ENCODE results near the gene SPEG. TPM values are rescaled to one million over a fixed set of nuclear protein-coding genes. Genes with fewer than 3 reads are reported as not detected.

The SPEG gene
- total RNA-seq, 1 experiment from 2014 or later: 16.7 TPM

DNA sequence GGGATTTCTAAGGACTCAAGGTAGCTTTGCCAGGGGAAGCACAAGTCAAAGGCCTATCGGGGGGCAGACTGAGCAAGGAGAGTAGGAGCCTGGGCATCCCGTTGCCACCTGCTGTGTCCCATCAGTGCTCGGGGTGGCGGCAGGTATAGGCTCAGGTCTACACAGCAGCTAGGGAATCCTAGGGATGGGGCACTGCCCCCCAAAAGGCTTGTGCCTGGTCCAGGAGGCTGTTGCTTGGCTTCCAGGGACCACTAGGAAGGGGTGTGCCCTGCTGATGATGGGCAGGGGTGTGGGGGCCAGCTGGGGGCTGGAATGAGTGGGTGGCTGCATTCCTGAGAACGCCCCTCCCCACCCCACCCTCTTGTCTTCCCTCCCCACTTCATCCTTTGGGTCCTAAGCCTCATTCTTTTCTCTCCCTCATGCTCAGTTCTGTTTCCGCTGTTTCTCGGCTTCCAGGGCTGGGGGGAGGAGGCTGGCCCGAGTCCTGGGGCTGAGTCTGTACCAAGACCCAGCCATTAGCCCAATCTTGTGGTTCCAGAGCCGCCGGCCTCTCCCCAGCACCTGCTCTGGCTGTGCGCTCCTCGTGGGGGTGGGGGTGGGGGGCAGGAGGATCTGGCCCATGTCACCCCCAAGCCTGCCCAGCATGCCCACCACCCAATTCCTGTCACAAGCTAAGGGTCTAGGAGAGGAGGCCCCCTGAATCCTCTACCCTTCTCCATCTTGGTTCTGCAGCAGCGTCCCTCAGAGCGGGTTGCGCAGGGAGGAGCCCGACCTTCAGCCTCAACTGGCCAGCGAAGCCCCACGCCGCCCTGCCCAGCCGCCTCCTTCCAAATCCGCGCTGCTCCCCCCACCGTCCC is 12.8 kb downstream of the SPEG start:
- peaks cover 11% of the 10 kb centered on the region for H3K4me1 Mint-ChIP-seq (ENCODE audit: low read depth, unreplicated experiment)
- no peak overlapping the region for H3K27ac Mint-ChIP-seq (ENCODE audit: unreplicated experiment)
- CTCF ChIA-PET: interaction anchor here (0.6 to 1.2 kb wide), 5 partner anchors 11 to 113 kb away, joined by 3 to 4 read pairs (median 3); no protein-coding TSS in a partner anchor
- intact Hi-C loops (cut with micrococcal nuclease; ENCODE audit: unreplicated experiment): no loop called here
- peaks cover 9% of the 10 kb centered on the region for H3K36me3 Mint-ChIP-seq (ENCODE audit: insufficient read depth, unreplicated experiment)
- H3K27me3 Mint-ChIP-seq (ENCODE audit: unreplicated experiment): peaks cover 11% of the 10 kb centered on the region
- DNase-seq: no peak
- no peaks in the 10 kb centered on the region for H3K9me3 Mint-ChIP-seq (ENCODE audit: low read depth, unreplicated experiment)
- no TSS peak for BruUV-seq (replicated peaks)
- no peak overlapping the region for H3K4me3 Mint-ChIP-seq (ENCODE audit: low read depth, unreplicated experiment)
- TF ChIP-seq, protein P1, sequence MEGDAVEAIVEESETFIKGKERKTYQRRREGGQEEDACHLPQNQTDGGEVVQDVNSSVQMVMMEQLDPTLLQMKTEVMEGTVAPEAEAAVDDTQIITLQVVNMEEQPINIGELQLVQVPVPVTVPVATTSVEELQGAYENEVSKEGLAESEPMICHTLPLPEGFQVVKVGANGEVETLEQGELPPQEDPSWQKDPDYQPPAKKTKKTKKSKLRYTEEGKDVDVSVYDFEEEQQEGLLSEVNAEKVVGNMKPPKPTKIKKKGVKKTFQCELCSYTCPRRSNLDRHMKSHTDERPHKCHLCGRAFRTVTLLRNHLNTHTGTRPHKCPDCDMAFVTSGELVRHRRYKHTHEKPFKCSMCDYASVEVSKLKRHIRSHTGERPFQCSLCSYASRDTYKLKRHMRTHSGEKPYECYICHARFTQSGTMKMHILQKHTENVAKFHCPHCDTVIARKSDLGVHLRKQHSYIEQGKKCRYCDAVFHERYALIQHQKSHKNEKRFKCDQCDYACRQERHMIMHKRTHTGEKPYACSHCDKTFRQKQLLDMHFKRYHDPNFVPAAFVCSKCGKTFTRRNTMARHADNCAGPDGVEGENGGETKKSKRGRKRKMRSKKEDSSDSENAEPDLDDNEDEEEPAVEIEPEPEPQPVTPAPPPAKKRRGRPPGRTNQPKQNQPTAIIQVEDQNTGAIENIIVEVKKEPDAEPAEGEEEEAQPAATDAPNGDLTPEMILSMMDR (IDR thresholded peaks at IDR 0.05; ENCODE audit: unreplicated experiment): no peak

DNA sequence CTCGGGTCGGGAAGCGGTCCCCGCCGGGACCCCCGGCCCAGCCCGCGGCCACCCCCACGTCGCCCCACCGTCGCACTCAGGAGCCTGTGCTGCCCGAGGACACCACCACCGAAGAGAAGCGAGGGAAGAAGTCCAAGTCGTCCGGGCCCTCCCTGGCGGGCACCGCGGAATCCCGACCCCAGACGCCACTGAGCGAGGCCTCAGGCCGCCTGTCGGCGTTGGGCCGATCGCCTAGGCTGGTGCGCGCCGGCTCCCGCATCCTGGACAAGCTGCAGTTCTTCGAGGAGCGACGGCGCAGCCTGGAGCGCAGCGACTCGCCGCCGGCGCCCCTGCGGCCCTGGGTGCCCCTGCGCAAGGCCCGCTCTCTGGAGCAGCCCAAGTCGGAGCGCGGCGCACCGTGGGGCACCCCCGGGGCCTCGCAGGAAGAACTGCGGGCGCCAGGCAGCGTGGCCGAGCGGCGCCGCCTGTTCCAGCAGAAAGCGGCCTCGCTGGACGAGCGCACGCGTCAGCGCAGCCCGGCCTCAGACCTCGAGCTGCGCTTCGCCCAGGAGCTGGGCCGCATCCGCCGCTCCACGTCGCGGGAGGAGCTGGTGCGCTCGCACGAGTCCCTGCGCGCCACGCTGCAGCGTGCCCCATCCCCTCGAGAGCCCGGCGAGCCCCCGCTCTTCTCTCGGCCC is 13.6 kb downstream of the SPEG start:
- no peak overlapping the region for H3K4me3 Mint-ChIP-seq (ENCODE audit: low read depth, unreplicated experiment)
- CTCF ChIA-PET: no interaction called here
- no TSS peak for BruUV-seq (replicated peaks)
- H3K4me1 Mint-ChIP-seq (ENCODE audit: low read depth, unreplicated experiment): peaks cover 11% of the 10 kb centered on the region
- no peak for DNase-seq
- H3K36me3 Mint-ChIP-seq (ENCODE audit: insufficient read depth, unreplicated experiment): peaks cover 4% of the 10 kb centered on the region
- peaks cover 3% of the 10 kb centered on the region for H3K27me3 Mint-ChIP-seq (ENCODE audit: unreplicated experiment)
- TF ChIP-seq, protein P1 (IDR thresholded peaks at IDR 0.05; ENCODE audit: unreplicated experiment): no peak
- H3K9me3 Mint-ChIP-seq (ENCODE audit: low read depth, unreplicated experiment): no peaks in the 10 kb centered on the region
- H3K27ac Mint-ChIP-seq (ENCODE audit: unreplicated experiment): no peak overlapping the region
- intact Hi-C loops (cut with micrococcal nuclease; ENCODE audit: unreplicated experiment): no loop called here

DNA sequence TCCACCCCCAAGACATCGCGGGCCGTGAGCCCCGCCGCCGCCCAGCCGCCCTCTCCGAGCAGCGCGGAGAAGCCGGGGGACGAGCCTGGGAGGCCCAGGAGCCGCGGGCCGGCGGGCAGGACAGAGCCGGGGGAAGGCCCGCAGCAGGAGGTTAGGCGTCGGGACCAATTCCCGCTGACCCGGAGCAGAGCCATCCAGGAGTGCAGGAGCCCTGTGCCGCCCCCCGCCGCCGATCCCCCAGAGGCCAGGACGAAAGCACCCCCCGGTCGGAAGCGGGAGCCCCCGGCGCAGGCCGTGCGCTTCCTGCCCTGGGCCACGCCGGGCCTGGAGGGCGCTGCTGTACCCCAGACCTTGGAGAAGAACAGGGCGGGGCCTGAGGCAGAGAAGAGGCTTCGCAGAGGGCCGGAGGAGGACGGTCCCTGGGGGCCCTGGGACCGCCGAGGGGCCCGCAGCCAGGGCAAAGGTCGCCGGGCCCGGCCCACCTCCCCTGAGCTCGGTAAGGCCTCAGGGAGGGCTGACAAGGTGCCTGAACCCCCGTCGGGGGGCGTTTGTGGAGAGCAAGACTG is 14.2 kb downstream of the SPEG start:
- no TSS peak for BruUV-seq (replicated peaks)
- peaks cover 17% of the 10 kb centered on the region for H3K4me1 Mint-ChIP-seq (ENCODE audit: low read depth, unreplicated experiment)
- no peak overlapping the region for H3K4me3 Mint-ChIP-seq (ENCODE audit: low read depth, unreplicated experiment)
- TF ChIP-seq, protein P1 (IDR thresholded peaks at IDR 0.05; ENCODE audit: unreplicated experiment): no peak
- H3K27me3 Mint-ChIP-seq (ENCODE audit: unreplicated experiment): no peaks in the 10 kb centered on the region
- CTCF ChIA-PET: no interaction called here
- peaks cover 4% of the 10 kb centered on the region for H3K36me3 Mint-ChIP-seq (ENCODE audit: insufficient read depth, unreplicated experiment)
- no peaks in the 10 kb centered on the region for H3K9me3 Mint-ChIP-seq (ENCODE audit: low read depth, unreplicated experiment)
- intact Hi-C loops (cut with micrococcal nuclease; ENCODE audit: unreplicated experiment): no loop called here
- DNase-seq: no peak
- no peak overlapping the region for H3K27ac Mint-ChIP-seq (ENCODE audit: unreplicated experiment)

DNA sequence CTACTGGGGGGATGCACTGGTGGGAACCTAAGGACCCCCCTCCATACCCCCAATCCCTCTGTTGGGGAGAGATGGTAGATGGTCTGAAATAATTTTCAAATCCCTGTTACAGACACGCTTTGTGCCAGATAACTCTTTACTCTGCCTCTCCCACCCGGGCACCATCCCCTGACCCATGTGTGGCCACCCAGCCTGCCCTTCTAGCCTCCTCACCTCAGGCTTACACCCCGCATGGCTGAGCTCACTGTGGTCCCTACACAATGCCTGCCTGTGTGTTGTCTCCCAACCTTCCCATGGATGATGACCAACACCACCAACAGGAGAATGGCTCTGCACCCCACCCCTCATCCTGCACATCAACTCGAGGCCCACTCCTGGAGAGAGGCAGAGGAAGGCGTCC is 15.0 kb downstream of the SPEG start:
- Mint-ChIP-seq H3K36me3 (ENCODE audit: insufficient read depth, unreplicated experiment) (peaks cover 4% of the 10 kb centered on the region), H3K9me3 (ENCODE audit: low read depth, unreplicated experiment) (no peaks in the 10 kb centered on the region), H3K27me3 (ENCODE audit: unreplicated experiment) (no peaks in the 10 kb centered on the region), H3K4me1 (ENCODE audit: low read depth, unreplicated experiment) (peaks cover 17% of the 10 kb centered on the region), H3K27ac (ENCODE audit: unreplicated experiment) (no peak overlapping the region), H3K4me3 (ENCODE audit: low read depth, unreplicated experiment) (no peak overlapping the region)
- intact Hi-C loops (cut with micrococcal nuclease; ENCODE audit: unreplicated experiment): no loop called here
- CTCF ChIA-PET: interaction anchor here (0.5 kb wide), 2 partner anchors 8 to 58 kb away, joined by 3 to 8 read pairs; no protein-coding TSS in a partner anchor
- BruUV-seq (replicated peaks): no TSS peak
- TF ChIP-seq, protein P1 (IDR thresholded peaks at IDR 0.05; ENCODE audit: unreplicated experiment): no peak
- no peak for DNase-seq

All from Calu3 (cell line).